ENCODE measurements around the gene OVCH2. TPM values are rescaled to one million over a fixed set of nuclear protein-coding genes. Genes with fewer than 3 reads are reported as not detected.

OVCH2 gene
- total RNA-seq, 1 experiment from 2014 or later, result 0.34 TPM

GRCh38 chr11:7714786-7715185 is 8.5 kb upstream of the OVCH2 start:
- Histone ChIP-seq H3K27me3 (replicated peaks; ENCODE audit: control insufficient read depth, insufficient read depth, low read length) (no peaks in the 10 kb centered on the region), H3K36me3 (ENCODE audit: control insufficient read depth, insufficient read depth, low read length) (no peaks in the 10 kb centered on the region), H3K4me3 (ENCODE audit: low read depth, low read length) (no peak overlapping the region), H3K4me1 (no peaks in the 10 kb centered on the region), H3K9me3 (no peaks in the 10 kb centered on the region)
- no peak for DNase-seq
- Mint-ChIP-seq H3K4me3 (ENCODE audit: unreplicated experiment) (no peak overlapping the region), H3K27ac (ENCODE audit: unreplicated experiment) (no peak overlapping the region), H3K36me3 (ENCODE audit: insufficient read depth, unreplicated experiment) (no peaks in the 10 kb centered on the region), H3K9me3 (ENCODE audit: unreplicated experiment) (no peaks in the 10 kb centered on the region), H3K27me3 (ENCODE audit: insufficient read depth, unreplicated experiment) (peaks cover 25% of the 10 kb centered on the region), H3K4me1 (ENCODE audit: low read depth, unreplicated experiment) (no peaks in the 10 kb centered on the region)
- intact Hi-C loops (cut with micrococcal nuclease; ENCODE audit: unreplicated experiment), result no loop called here
- TF ChIP-seq CTCF (IDR thresholded peaks at IDR 0.05; ENCODE audit: insufficient read depth in 1 of 2, low read depth in 1 of 2, low read length in 1 of 2, severe bottlenecking in 1 of 2, unreplicated experiment in 1 of 2), result no peak
- POLR2A ChIA-PET, result no interaction called here
- CTCF ChIA-PET, result no interaction called here
- BruUV-seq (replicated peaks), result no TSS peak

GRCh38 chr11:7703740-7704139 is 2.5 kb downstream of the OVCH2 start:
- no peaks in the 10 kb centered on the region for H3K27me3 ChIP-seq (replicated peaks; ENCODE audit: control insufficient read depth, insufficient read depth, low read length)
- intact Hi-C loops (cut with micrococcal nuclease; ENCODE audit: unreplicated experiment), result no loop called here
- Mint-ChIP-seq H3K36me3 (ENCODE audit: insufficient read depth, unreplicated experiment) (no peaks in the 10 kb centered on the region), H3K27me3 (ENCODE audit: insufficient read depth, unreplicated experiment) (peaks cover 12% of the 10 kb centered on the region), H3K27ac (ENCODE audit: unreplicated experiment) (no peak overlapping the region), H3K4me1 (ENCODE audit: low read depth, unreplicated experiment) (no peaks in the 10 kb centered on the region), H3K4me3 (ENCODE audit: unreplicated experiment) (no peak overlapping the region), H3K9me3 (ENCODE audit: unreplicated experiment) (no peaks in the 10 kb centered on the region)
- H3K9me3 ChIP-seq, result no peaks in the 10 kb centered on the region
- no peak for DNase-seq
- BruUV-seq (replicated peaks), result no TSS peak
- POLR2A ChIA-PET, result no interaction called here
- no peak for TF ChIP-seq CTCF (IDR thresholded peaks at IDR 0.05; ENCODE audit: insufficient read depth in 1 of 2, low read depth in 1 of 2, low read length in 1 of 2, severe bottlenecking in 1 of 2, unreplicated experiment in 1 of 2)
- no peaks in the 10 kb centered on the region for H3K36me3 ChIP-seq (ENCODE audit: control insufficient read depth, insufficient read depth, low read length)
- CTCF ChIA-PET, result no interaction called here
- no peaks in the 10 kb centered on the region for H3K4me1 ChIP-seq
- no peak overlapping the region for H3K4me3 ChIP-seq (ENCODE audit: low read depth, low read length)

GRCh38 chr11:7696424-7696823 is 9.9 kb downstream of the OVCH2 start:
- peaks cover 24% of the 10 kb centered on the region for H3K4me1 Mint-ChIP-seq (ENCODE audit: low read depth, unreplicated experiment)
- intact Hi-C loops (cut with micrococcal nuclease; ENCODE audit: unreplicated experiment), result loop anchor here (10.0 kb wide), 1 partner anchor 398 kb away; no protein-coding TSS in a partner anchor

More at GRCh38 chr11:7696424-7696823, 9.9 kb downstream of the OVCH2 start:
- peaks cover 18% of the 10 kb centered on the region for H3K4me1 ChIP-seq
- TF ChIP-seq CTCF (IDR thresholded peaks at IDR 0.05; ENCODE audit: insufficient read depth in 1 of 2, low read depth in 1 of 2, low read length in 1 of 2, severe bottlenecking in 1 of 2, unreplicated experiment in 1 of 2), result no peak
- Mint-ChIP-seq H3K4me3 (ENCODE audit: unreplicated experiment) (no peak overlapping the region), H3K9me3 (ENCODE audit: unreplicated experiment) (no peaks in the 10 kb centered on the region), H3K27me3 (ENCODE audit: insufficient read depth, unreplicated experiment) (peaks cover 13% of the 10 kb centered on the region), H3K36me3 (ENCODE audit: insufficient read depth, unreplicated experiment) (no peaks in the 10 kb centered on the region), H3K27ac (ENCODE audit: unreplicated experiment) (no peak overlapping the region)
- ChIA-PET POLR2A (no interaction called here), CTCF (no interaction called here)
- H3K9me3 ChIP-seq, result no peaks in the 10 kb centered on the region
- no peaks in the 10 kb centered on the region for H3K27me3 ChIP-seq (replicated peaks; ENCODE audit: control insufficient read depth, insufficient read depth, low read length)
- BruUV-seq (replicated peaks), result no TSS peak
- DNase-seq, result no peak
- no peaks in the 10 kb centered on the region for H3K36me3 ChIP-seq (ENCODE audit: control insufficient read depth, insufficient read depth, low read length)
- H3K4me3 ChIP-seq (ENCODE audit: low read depth, low read length), result no peak overlapping the region
